ENCODE results near the gene DYNLT2. TPM values are rescaled to one million over a fixed set of nuclear protein-coding genes. Genes with fewer than 3 reads are reported as not detected.

Gene DYNLT2
- total and polyA plus RNA-seq, 2 of the 13 experiments (the other 11 are each of a cell fraction or from before 2014, with no cell fraction given) = 2.1 to 4.3 TPM

DNA sequence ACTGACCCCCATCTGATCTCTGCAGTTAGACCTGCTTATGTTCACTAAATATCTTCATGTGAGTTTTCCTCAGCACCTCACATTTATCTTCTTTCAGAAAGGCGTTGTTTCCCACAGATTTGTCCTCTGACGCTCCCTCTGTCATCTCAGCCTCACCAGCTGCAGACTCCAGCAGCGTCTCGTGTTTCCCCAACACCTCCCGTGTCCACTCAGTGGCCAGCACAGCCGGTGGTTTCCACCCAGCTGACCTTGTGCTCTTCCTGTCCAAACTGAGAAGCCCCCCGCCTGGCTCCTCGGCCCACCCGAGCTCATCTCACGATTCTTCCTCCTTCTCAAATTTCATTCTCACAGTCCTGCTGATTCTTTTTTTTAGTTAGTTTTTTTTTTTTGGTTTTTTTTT is 12.5 kb upstream of the DYNLT2 start:
- Histone ChIP-seq H3K27ac (ENCODE audit: extremely low read length, insufficient read depth, low read length) (no peak overlapping the region), H3K4me1 (ENCODE audit: insufficient read depth, low read length) (peaks cover 22% of the 10 kb centered on the region), H4K20me1 (ENCODE audit: insufficient read depth, low read length) (no peaks in the 10 kb centered on the region), H3K9me3 (ENCODE audit: low read length) (no peaks in the 10 kb centered on the region), H2AFZ (ENCODE audit: low read length) (no peak overlapping the region), H3K4me3 (replicated peaks in 1 of 3; ENCODE audit: insufficient read depth in 1 of 3, low read depth in 2 of 3, low read length in 3 of 3) (no peak overlapping the region), H3K9ac (ENCODE audit: insufficient read depth, low read depth, low read length) (no peak overlapping the region), H3K4me2 (ENCODE audit: low read depth, low read length) (no peak overlapping the region), H3K27me3 (ENCODE audit: control insufficient read depth in 1 of 2, insufficient read depth in 2 of 2, low read length in 2 of 2) (no peaks in the 10 kb centered on the region), H3K79me2 (ENCODE audit: insufficient read depth, low read length) (no peaks in the 10 kb centered on the region), H3K36me3 (replicated peaks in 1 of 2; ENCODE audit: control insufficient read depth in 1 of 2, insufficient read depth in 2 of 2, low read length in 2 of 2) (0 out of 5 replicates have a peak, but pooled peaks cover 0 to 1% of the 10 kb centered on the region in 2 experiments)
- no peak for ATAC-seq
- TF ChIP-seq ZNF703 (CRISPR knock-in tag; IDR thresholded peaks at IDR 0.05; ENCODE audit: borderline replicate concordance) (no peak), ZBTB21 (CRISPR knock-in tag; IDR thresholded peaks at IDR 0.05) (no peak), ELF3 (CRISPR knock-in tag; IDR thresholded peaks at IDR 0.05) (no peak), MIXL1 (CRISPR knock-in tag; IDR thresholded peaks at IDR 0.05) (no peak), MTA1 (CRISPR knock-in tag; IDR thresholded peaks at IDR 0.05; ENCODE audit: borderline replicate concordance) (no peak), ZKSCAN5 (CRISPR knock-in tag; IDR thresholded peaks at IDR 0.05) (no peak)
- TF ChIP-seq, protein P1, sequence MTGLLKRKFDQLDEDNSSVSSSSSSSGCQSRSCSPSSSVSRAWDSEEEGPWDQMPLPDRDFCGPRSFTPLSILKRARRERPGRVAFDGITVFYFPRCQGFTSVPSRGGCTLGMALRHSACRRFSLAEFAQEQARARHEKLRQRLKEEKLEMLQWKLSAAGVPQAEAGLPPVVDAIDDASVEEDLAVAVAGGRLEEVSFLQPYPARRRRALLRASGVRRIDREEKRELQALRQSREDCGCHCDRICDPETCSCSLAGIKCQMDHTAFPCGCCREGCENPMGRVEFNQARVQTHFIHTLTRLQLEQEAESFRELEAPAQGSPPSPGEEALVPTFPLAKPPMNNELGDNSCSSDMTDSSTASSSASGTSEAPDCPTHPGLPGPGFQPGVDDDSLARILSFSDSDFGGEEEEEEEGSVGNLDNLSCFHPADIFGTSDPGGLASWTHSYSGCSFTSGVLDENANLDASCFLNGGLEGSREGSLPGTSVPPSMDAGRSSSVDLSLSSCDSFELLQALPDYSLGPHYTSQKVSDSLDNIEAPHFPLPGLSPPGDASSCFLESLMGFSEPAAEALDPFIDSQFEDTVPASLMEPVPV (CRISPR knock-in tag; IDR thresholded peaks at IDR 0.05) = no peak
- TF ChIP-seq, protein P2, sequence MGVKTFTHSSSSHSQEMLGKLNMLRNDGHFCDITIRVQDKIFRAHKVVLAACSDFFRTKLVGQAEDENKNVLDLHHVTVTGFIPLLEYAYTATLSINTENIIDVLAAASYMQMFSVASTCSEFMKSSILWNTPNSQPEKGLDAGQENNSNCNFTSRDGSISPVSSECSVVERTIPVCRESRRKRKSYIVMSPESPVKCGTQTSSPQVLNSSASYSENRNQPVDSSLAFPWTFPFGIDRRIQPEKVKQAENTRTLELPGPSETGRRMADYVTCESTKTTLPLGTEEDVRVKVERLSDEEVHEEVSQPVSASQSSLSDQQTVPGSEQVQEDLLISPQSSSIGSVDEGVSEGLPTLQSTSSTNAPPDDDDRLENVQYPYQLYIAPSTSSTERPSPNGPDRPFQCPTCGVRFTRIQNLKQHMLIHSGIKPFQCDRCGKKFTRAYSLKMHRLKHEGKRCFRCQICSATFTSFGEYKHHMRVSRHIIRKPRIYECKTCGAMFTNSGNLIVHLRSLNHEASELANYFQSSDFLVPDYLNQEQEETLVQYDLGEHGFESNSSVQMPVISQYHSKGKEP (CRISPR knock-in tag; IDR thresholded peaks at IDR 0.05) = no peak
- BruUV-seq (replicated peaks) = no TSS peak
- intact Hi-C loops (cut with micrococcal nuclease; ENCODE audit: unreplicated experiment) (no loop called here), in situ Hi-C loops (cut with HindIII; ENCODE audit: extremely low pct_ligation_motif_present, low pct_unique_long_range_greater_than_20kb) (no loop called here)
- FAIRE-seq = no peak
- CTCF ChIA-PET (ENCODE audit: low intra/inter-chr PET ratio, low total read pairs) = no interaction called here
- 93% methylated on average over 10 of the region's 10 CpGs for WGBS (ENCODE audit: low lambda C conversion rate)
- no peak for DNase-seq (ENCODE audit: low spot score)
- POLR2A ChIA-PET = no interaction called here

Data from HepG2 (cell line).